Calu3 (cell line): Measurements from ENCODE around the gene RAB11FIP4. TPM values are rescaled to one million over a fixed set of nuclear protein-coding genes. Genes with fewer than 3 reads are reported as not detected.

Experiments used
- BruUV-seq: library from RNA; stranded (reverse); fragments of 400-500 nt; replicated peaks from 2 replicates; lab custom pipeline; 2021; lab: Mats Ljungman, UMichigan
- CTCF ChIA-PET: fragments of 300-600 bp; sonication (Branson Sonifier 250); formaldehyde crosslinking; loops from one replicate; lab custom pipeline; 2022; ENCODE audit warnings: antibody characterized with exemption; lab: Charles Lee
- DNase-seq: peaks from one replicate; pipeline ENCODE4 v3.0.0; 2022
- H3K27ac Mint-ChIP-seq: one replicate; pipeline ENCODE4 v1.8.0; 2022; ENCODE audit warnings: mixed read lengths; ENCODE audit not compliant: unreplicated experiment
- H3K27me3 Mint-ChIP-seq: one replicate; pipeline ENCODE4 v1.8.0; 2022; ENCODE audit warnings: mixed read lengths; ENCODE audit not compliant: unreplicated experiment
- H3K36me3 Mint-ChIP-seq: one replicate; pipeline ENCODE4 v1.8.0; 2022; ENCODE audit warnings: mild to moderate bottlenecking, moderate library complexity, mixed read lengths; ENCODE audit not compliant: insufficient read depth, unreplicated experiment
- H3K4me1 Mint-ChIP-seq: one replicate; pipeline ENCODE4 v1.8.0; 2022; ENCODE audit warnings: mild to moderate bottlenecking, low read depth, mixed read lengths; ENCODE audit not compliant: unreplicated experiment
- H3K4me3 Mint-ChIP-seq: one replicate; pipeline ENCODE4 v1.8.0; 2022; ENCODE audit warnings: mild to moderate bottlenecking, low read depth, moderate library complexity, mixed read lengths; ENCODE audit not compliant: unreplicated experiment
- H3K9me3 Mint-ChIP-seq: one replicate; pipeline ENCODE4 v1.8.0; 2022; ENCODE audit warnings: low read depth, mixed read lengths; ENCODE audit not compliant: unreplicated experiment
- intact Hi-C: fragments of 100-400 bp; cut with micrococcal nuclease; formaldehyde crosslinking; loops from one replicate; pipeline ENCODE4 v1.10.0; 2022; ENCODE audit not compliant: unreplicated experiment
- total RNA-seq: library from RNA; stranded (reverse); gene quantifications from 2 replicates; pipeline ENCODE4 v1.2.3, GENCODE V29; 2022
- TF ChIP-seq, protein P1 (sequence below): fragments of 200-600 bp; IDR thresholded peaks from one replicate; pipeline ENCODE4 v1.8.0; 2022; ENCODE audit warnings: antibody characterized with exemption; ENCODE audit not compliant: unreplicated experiment

The RAB11FIP4 gene
- total RNA-seq, 1 experiment from 2014 or later: 27.9 TPM

GRCh38 chr17:31554930-31555329 is 163.5 kb downstream of the RAB11FIP4 start:
- CTCF ChIA-PET: interaction anchor here (0.6 to 1.1 kb wide), 2 partner anchors 95 to 287 kb away, joined by 3 to 5 read pairs; no protein-coding TSS in a partner anchor
- Mint-ChIP-seq H3K27me3 (no peaks in the 10 kb centered on the region), H3K4me3 (no peak overlapping the region), H3K36me3 (peaks cover 18% of the 10 kb centered on the region), H3K27ac (no peak overlapping the region), H3K9me3 (no peaks in the 10 kb centered on the region), H3K4me1 (peaks cover 9% of the 10 kb centered on the region)
- no peak for DNase-seq
- TF ChIP-seq, protein P1, sequence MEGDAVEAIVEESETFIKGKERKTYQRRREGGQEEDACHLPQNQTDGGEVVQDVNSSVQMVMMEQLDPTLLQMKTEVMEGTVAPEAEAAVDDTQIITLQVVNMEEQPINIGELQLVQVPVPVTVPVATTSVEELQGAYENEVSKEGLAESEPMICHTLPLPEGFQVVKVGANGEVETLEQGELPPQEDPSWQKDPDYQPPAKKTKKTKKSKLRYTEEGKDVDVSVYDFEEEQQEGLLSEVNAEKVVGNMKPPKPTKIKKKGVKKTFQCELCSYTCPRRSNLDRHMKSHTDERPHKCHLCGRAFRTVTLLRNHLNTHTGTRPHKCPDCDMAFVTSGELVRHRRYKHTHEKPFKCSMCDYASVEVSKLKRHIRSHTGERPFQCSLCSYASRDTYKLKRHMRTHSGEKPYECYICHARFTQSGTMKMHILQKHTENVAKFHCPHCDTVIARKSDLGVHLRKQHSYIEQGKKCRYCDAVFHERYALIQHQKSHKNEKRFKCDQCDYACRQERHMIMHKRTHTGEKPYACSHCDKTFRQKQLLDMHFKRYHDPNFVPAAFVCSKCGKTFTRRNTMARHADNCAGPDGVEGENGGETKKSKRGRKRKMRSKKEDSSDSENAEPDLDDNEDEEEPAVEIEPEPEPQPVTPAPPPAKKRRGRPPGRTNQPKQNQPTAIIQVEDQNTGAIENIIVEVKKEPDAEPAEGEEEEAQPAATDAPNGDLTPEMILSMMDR: no peak
- BruUV-seq: no TSS peak
- intact Hi-C loops: no loop called here

DNA sequence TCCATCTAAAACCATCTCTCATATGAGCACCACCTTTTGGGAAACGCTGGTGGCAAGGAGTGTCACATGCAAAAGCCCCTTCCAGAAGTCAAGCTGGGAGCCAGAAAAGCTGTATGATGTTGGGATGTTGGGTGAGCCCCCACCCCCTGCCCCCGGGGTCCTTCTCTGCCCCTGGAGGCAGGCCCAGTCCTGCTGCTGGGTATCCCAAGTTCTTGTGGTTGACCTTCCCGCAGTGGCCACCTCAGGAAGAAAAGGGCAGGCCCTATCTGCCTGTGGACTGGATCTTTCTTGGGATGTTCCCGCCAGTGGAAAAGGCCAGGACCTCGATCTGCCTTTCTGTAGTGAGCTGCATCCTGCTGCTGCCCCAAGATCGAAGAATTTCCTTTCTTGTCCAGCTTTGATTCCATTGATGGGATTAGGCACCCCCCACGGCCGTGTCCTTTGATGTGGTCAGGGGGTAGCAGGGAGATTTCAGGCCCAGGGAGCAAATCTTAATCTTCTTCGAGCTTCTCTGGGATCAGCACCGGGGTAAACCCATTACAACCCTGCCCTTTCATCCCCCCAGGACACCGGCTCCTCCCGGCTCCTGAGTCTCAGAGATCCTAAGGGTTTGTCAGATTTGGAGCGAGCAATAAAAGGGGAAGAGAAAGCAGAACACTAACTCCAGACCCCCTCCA is 165.6 kb downstream of the RAB11FIP4 start:
- Mint-ChIP-seq H3K4me3 (no peak overlapping the region), H3K36me3 (peaks cover 25% of the 10 kb centered on the region), H3K27me3 (no peaks in the 10 kb centered on the region), H3K27ac (no peak overlapping the region), H3K4me1 (peaks cover 19% of the 10 kb centered on the region), H3K9me3 (no peaks in the 10 kb centered on the region)
- no peak for DNase-seq
- BruUV-seq: no TSS peak
- CTCF ChIA-PET: interaction anchor here (0.7 kb wide), 3 partner anchors 17 to 391 kb away, joined by 3 to 6 read pairs (median 3); no protein-coding TSS in a partner anchor
- intact Hi-C loops: no loop called here
- TF ChIP-seq, protein P1: no peak

- H3K27me3 Mint-ChIP-seq: no peaks in the 10 kb centered on the region
- H3K36me3 Mint-ChIP-seq: peaks cover 31% of the 10 kb centered on the region
- H3K9me3 Mint-ChIP-seq: no peaks in the 10 kb centered on the region
- H3K4me3 Mint-ChIP-seq: peak overlapping the region; percentile 76
- BruUV-seq: no TSS peak
- H3K4me1 Mint-ChIP-seq: peaks cover 22% of the 10 kb centered on the region
- intact Hi-C loops: loop anchor here (2.0 kb wide), 1 partner anchor 284 kb away; no protein-coding TSS in a partner anchor
- TF ChIP-seq, protein P1: peak; percentile 93
- H3K27ac Mint-ChIP-seq: peak overlapping the region; percentile 64
- CTCF ChIA-PET: interaction anchor here (0.7 to 2.4 kb wide), 2 partner anchors 231 to 283 kb away, joined by 5 to 16 read pairs; no protein-coding TSS in a partner anchor
- peak; percentile 78 for DNase-seq
These were observed 167.5 kb downstream of the RAB11FIP4 start for GRCh38 chr17:31558748-31559583.

GRCh38 chr17:31559584-31560501 is 168.4 kb downstream of the RAB11FIP4 start:
- no peaks in the 10 kb centered on the region for H3K27me3 Mint-ChIP-seq
- peak overlapping the region; percentile 76 for H3K4me3 Mint-ChIP-seq
- H3K36me3 Mint-ChIP-seq: peaks cover 35% of the 10 kb centered on the region
- no peaks in the 10 kb centered on the region for H3K9me3 Mint-ChIP-seq
- intact Hi-C loops: loop anchor here (2.0 kb wide), 1 partner anchor 283 kb away; no protein-coding TSS in a partner anchor
- TSS peak; percentile 29 for BruUV-seq
- H3K27ac Mint-ChIP-seq: peak overlapping the region; percentile 79
- CTCF ChIA-PET: interaction anchor here (0.7 to 2.4 kb wide), 2 partner anchors 230 to 282 kb away, joined by 5 to 16 read pairs; no protein-coding TSS in a partner anchor
- TF ChIP-seq, protein P1: no peak
- DNase-seq: peak; percentile 30
- peaks cover 22% of the 10 kb centered on the region for H3K4me1 Mint-ChIP-seq
